NCI-H1417 treated with DMSO at 0.1 percent for 48 hours (cell line): ENCODE measurements around the gene FBH1.
"Not testable (repeated sequence)": the region's sequence is repeated elsewhere in the genome, so short reads cannot be mapped to it uniquely, and the experiment has no call there.

Experiments used
- DNase-seq: peaks from one replicate; lab custom pipeline; 2025; lab: John Stamatoyannopoulos, UW

Gene FBH1

DNA sequence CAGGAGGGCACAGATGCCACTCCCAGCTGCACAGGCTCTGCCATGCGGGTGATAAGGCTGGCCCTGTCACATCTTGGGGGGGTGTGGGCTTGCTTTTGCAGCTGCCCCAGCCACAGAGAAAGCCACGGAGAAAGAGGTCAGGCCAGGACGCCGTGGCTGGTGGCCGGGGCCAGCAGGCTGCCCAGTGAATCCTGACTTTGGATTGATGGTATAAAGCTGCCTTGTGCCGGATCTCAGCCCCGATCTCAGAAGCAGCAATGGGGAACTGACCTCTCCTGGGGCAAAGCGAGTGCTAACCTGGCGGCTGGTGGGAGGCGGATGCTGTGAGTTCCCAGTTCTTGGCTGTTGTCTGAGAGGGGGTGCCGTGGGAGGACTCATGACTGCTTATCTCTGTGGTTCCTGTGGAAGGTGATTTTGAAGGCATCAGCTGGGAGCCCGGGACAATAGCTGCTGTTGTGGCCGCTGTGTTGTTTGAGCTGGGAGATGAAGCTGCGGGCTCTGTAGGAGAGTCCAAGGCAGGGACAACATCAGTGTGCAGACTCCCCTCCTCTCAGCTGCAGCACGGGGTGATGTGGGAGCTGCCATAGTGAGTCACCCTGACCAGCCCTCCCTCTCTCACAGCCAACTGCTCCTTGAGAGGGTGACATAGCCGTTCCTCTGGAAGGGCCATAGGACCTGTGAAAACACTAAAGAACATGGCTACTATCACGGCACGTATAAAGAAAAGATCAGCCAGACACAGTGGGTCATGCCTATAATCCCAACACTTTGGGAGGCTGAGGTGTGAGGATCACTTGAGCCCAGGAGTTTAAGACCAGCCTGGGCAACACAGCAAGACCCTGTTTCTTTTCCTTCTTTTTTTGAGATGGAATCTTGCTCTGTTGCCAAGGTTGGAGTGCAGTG, 70.3 kb downstream of the FBH1 start:
- DNase-seq: no peak

DNA sequence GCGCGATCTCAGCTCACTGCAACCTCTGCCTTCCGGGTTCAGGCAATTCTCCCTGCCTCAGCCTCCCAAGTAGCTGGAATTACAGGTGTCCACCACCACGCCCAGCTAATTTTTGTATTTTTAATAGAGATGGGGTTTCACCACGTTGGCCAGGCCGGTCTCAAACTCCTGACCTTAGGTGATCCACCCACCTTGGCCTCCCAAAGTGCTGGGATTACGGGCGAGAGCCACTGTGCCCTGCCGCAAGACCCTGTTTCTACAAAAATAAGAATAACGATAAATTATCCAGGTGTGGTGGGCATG, 70.9 kb downstream of the FBH1 start:
- DNase-seq: not testable (repeated sequence)

DNA sequence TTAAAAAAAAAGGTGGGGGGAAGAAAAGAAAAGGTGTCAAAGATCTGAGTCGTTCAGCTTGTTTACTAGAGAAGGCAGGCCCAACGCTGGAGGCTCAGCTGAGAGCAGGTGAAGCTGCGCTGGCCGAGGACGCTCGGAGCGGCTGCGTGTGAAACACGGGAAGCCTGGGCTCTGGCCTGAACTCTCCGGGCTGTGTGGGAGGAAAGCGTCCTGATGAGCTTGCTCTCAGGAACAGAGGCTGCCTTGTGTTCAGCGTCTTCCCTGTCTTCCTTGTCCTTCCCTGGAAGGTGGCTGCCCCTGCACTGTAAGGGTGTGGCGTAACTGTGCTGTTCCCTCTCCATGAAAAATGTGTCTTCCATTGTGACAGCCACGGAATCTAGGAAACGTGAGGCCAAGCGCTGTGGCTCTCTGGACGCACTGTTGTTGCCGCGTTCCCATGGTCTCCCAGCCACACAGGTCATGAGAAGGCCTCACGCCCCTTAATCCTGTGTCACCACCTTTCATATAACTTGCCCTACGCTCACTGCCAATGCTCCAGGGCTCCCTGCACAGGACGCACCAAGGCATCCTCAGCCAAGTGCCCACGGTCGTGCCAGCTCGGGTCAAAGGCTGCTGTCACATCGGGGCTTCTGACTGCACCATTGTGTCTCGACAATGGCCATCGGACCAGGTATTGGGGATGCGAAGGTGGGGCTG, 71.5 kb downstream of the FBH1 start:
- no peak for DNase-seq

DNA sequence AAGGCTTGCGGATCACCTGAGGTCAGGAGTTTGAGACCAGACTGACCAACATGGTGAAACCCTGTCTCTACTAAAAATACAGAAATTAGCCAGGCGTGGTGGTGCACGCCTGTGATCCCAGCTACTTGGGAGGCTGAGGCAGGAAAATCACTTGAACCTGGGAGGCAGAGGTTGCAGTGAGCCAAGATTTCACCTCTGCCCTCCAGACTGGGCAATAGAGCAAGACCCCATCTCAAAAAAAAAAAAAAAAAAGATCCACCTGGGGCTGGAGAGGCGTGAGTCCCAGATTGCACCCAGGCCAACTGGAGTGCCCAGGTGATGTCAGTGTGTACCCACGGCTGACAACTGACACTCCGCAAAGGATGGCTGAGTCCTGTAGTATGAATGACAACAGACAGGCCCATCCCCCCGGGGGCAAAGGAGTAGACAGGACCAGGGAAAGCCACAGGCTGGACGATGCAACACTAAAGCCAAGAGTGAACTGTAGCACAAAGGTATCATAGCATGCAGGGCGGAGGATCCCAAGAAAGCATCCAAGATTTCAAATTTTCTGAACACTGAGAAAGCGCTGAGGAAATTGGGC, 72.4 kb downstream of the FBH1 start:
- DNase-seq: not testable (repeated sequence)

DNA sequence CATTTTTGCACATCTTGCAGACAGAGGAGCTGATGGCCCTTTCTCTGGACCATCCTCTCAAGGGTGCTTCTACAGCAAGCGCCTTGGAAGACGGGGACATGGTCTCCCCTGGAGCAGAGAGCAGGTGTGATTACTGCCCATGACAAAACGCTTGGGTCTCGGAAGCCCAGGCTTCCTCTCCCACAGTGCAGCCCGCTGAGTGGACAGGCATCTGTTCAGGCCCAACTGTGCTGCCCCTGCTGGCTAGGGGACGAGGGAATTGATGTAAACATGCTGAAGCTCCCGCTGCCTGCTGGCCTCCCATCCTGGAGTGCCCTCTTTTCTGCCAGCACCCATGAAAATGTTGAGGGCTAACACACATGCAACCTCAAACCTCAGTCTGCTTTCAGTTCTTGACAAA, 73.0 kb downstream of the FBH1 start:
- DNase-seq: no peak

DNA sequence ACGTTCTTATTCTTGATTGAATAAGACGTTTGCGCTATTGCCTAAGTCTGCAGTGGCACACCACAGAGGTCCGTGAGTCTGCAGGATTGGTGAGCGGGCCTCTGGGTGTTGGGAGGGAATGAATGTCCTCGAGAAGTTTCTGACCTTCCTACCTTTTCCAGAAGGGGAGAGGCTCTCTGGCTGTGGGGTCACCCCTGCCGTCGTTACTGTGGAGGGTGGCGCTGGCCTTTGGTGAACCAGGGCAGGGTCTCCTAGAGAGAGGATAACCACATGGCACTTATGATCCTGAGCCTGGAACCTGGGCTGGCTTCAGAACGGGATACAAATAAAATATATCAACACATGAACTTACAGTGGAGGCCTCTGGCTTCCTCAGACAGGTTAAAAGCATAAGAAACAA, 73.5 kb downstream of the FBH1 start:
- no peak for DNase-seq

DNA sequence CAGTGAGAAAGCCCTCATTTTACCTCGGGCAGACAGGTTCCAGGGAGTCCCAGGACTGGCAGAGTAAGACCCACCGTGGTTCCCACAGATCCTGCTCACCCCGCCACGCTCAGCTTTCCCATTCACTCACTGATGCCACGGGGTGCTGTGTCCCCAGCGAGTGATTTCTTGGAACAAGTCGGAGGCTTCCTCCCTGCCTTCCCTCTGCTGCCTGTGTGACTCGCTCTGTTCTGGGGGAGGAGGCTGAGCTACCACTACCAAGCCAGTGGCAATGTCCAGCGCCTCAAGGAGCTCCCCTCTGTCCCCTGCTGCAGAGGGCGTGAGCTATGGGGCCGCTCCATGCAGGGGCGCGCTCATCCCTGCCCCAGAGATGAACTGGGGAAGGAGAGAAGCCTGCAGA, 74.7 kb downstream of the FBH1 start:
- no peak for DNase-seq

DNA sequence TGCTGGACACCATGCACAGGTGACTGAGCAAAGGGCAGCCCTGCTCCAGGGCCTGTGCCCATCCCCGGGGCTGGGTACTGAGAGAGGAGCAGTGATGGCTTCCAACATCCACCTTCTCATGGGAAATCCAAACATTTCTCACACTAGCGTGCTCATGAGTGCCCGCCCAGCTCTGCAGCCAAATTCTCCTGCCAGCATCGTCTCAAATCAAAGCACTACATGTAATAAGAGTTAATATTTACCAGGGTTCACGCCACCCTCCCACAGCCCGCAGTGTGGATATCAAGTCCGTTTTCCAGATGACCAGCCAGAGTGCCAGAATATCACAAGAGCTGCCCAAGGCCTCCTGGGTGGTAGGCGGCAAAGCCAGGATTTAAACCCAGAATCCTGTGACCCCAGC, 75.2 kb downstream of the FBH1 start:
- no peak for DNase-seq

DNA sequence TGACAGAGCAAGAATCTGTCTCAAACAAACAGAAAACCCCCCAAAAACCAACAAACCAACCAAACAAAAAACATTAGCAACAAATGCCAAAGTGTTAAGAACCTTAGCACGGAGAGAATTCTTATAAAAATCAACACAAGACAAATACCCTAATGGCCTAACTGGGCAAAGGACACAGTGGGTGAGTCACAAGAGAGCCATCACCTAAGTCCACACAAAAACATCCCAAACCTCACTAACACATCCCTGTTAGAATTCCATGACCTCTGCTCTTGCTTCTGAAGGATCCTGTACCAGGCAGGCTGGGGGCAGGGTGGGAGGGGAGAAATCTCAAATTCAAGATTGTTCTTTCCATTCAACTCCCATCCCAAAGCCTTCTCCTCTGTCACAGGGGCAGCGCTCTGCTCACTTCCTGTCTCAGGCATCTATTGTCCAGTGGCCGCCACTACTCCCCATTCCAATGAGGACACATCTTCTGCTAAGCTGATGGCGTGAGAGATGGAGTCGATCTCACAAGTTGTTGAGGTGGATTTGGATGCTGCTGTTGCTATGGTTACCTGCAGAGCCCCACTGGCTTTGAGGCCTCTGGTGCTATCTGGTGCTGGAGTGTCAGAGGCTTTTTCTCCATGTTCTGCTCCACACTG, 78.1 kb downstream of the FBH1 start:
- DNase-seq: no peak

DNA sequence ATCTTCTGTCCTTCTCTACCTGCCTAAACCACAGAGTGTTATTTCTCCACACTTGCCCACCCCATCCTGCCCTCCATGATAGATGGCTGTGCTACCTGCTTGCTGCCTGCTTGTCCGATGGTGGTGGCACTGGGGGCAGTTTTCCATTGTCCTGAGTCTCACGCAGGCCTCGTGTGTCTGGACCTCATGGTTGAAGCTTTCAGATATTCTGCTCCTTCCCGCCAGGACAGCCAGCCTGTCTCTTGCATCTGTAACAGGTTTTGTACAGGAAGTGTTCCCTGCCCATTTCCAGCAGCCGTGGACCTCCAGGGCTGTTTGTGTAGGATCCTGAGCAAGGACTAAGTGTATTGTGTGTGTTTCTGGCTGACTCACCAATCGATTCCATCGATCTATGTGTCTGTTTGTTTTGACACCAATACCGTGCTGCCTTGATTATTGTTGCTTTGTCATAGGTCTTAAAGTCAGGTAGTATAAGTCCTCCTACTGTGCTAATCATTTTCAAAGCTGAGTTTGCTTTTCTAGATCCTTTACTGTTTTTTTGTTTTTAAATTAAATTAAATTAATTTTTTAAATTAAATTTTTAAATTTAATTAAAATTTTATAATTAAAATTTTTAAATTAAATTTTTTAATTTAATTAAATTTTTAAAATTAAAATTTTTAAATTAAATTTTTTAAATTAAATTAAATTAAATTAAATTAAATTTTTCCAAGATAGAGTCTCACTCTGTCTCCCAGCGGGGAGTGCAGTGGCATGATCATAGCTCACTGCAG, 78.8 kb downstream of the FBH1 start:
- DNase-seq: no peak

DNA sequence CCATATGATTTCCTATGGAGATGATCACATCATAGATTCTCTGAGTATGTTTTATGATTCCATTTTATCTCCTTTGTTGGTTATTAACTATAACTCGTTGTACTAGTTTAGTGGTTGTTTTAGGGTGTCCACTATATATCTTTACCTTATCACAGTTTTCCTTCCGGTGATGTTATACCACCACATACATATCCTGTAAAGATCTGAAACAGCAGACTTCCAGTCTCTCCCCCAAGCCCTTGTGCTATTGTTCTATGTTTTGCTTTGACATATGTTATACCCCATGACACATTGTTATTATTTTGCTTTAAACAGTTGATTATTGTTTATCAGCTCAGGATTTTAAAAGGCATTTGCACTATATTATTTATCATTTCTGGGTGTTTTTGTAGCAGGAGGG, 80.0 kb downstream of the FBH1 start:
- DNase-seq: no peak

DNA sequence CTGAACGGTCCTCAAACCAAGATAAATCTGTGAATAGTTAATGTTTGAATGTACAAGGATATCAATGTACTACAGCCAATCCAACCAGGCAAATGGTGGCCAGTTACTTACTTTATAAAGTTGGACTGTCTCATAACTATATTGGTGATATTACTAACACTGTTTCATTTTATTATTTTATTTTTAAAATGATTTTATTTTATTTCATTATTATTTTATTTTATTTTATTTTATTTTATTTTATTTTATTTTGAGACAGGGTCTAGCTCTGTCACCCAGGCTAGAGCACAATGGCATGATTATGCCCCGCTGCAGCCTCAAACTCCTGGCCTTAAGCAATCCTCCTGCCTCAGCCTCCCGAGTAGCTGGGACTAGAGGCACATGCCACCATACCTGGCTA, 80.5 kb downstream of the FBH1 start:
- no peak for DNase-seq

DNA sequence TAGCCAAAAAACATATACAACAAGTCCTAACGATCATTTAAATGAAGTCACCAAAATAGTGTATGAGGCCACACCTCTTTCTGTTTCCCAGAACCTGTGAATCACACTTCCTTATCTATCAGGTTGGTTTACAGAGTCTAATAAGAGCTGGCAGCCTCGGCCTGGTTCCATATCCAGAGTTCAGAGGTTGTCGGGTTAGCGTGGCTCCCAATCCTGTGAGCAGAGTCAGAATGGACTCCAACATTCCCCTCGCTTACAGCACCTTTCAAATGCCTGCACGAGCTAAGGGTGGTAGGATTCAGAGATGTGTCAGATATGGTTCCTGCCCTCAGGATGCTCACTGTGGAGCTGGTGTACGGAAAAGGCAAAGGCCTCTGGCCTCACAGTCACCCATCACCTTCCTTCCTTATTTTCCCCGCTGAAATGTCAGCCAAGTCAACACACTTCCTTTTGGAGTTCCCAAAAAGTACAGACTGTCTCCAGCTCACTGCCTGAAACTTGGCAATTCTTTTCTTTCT, 81.3 kb downstream of the FBH1 start:
- DNase-seq: no peak

DNA sequence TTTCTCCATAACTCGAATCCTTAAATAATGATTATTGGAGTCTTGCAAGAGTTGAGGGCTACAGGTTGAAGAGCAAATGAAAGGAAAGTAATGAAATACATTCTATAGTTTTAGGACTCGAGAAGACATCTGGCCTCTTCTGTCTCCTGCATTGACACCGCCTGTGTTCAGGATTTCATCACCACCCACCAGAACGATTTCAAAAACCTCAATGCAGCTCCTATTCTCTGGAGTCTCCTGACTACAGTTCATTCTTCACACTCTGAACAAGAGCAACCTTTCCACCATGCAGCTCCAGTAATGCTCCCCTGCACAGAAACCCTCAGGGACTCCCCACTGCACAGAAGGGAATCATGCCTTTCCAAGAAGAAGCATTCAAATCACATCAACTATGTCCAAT, 81.8 kb downstream of the FBH1 start:
- DNase-seq: no peak

DNA sequence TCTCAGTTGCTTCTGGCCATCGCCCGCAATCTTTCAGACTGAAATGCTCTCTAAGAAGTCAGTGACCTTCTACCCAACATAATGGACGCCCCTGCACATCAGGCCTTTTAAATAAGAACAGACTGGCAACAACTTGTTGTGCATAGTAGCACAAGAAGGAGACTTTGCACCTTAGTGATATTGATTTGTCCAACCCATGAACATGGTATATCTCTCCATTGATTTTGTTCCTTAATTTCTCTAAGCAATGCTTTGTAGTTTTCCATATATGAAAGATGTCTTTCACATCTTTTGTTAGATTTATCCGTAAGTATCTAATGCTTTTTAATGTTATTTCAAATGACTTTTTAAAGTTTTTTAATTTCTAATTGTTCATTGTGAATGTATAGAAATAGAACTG, 83.0 kb downstream of the FBH1 start:
- no peak for DNase-seq

DNA sequence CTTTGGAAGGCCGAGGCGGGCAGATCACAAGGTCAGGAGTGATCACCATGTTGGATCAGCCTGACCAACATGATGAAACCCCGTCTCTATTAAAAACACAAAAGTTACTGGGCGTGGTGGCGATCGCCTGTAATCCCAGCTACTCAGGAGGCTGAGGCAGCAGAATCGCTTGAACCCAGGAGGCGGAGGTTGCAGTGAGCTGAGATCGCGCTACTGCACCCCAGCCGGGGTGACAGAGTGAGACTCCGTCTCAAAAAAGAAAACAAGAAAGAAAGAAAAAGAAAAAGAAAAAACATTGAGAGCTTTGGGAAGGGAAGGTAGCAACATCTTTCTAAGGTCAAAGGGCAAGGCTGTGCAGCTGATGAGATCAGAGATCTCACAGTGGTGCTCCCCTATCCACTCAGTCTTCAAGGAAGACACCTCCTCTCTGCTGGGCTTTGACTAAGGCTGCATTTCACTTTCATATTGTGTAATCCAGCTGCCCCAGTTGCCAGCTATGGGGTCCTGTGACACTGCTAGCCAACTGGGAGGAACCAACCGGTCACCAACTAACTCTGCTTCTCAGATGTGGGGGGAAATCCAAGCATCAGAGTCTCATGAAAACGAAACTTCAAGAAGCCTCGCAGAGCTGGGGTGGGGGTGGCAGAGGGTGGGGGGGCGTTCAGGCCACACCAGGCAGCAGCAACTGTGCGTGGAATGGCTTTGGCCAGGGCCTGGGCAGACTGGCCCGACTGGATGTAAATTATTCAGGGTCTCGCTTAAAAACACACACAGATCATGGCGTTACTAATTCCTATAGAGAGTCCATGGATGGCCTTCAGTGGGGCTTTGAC, 85.8 kb downstream of the FBH1 start:
- no peak for DNase-seq

DNA sequence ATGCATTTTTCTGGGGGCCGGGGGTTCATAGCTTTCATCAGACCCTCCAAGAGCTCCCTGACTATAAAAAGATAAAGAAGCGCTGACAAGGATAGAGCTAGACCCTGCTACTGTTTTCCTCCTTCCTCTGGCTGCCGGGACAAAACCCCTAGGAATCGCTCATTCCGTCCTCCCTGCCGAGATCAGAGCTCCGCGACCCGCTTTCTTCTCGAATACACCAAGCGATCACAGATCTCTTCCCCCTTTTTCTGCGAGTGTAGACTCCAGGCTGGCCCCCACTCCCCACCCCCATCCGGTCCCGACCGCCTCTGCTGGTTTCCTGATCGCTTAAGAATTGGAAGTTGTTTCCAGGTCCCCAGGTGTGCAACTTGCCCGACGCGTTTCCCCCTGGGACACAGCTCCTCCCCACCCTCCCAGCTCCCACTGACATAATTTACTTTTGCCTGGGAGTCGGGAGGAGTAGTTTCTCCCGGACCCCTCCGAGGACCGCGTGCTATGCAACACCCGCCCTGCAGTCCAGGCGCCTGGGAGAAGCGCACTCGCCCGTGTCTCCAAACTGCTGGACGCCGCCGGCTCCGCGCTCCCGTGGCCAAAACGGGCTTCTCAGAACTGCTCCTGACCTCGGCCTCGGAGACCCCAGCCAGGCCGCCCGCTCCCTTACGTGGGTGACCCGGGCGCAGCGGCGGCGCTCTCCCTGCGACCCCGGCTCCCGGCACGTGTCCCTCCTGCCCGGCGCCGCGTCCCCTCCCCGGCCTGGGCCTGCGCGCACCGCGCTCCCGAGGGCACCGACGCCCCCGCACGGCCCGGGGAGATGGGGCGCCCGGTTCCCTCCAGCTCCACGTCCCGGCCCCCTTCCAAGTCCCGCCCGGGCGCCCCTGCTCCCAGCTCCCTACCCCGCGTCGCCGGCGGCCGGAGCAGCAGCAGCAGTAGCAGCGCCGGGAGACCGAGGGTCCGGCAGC, 86.7 kb downstream of the FBH1 start:
- no peak for DNase-seq

DNA sequence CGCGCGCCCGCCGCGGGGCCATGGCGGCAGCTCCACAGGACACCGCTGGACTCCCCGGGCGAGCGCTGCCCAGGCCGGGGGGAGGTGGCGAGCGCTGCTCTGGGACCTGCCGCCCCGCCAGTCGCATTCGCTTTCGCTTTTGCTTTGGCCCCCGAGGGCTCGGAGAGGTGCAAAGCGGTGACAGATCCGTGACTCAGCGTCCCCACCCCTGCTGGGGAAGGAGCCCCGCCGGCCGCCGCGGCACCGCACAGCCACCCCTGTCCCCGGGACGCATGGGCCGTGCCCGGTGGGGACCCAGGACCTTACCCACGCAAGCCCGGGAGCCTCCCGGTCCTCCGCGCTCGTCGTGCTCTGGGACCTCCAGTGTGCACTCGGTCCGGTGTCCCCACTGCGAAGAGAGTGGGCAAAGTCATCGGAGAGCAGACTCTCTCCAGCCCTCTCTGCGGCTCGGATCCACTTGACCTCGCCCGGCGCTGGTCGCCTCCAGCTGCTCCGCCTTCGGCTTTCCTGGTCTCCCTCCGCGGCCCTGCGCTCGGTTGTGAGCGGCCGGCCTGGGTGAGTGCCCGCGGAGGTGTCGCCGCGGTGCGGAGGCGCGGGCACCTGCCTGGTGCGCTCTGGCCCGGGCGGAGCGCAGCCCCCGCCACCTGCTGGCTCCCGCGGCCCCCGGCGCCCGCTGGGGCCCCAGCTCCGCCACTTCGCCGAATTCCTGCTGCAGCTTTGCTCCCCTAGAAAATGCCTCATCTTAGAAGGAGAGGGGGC, 87.6 kb downstream of the FBH1 start, which contains the start of gene IL15RA:
IL15RA (minus strand) TSS at position 73 of the 759 bp plus-strand sequence; CDS start at position 22, 51 bp downstream.
- no peak for DNase-seq

DNA sequence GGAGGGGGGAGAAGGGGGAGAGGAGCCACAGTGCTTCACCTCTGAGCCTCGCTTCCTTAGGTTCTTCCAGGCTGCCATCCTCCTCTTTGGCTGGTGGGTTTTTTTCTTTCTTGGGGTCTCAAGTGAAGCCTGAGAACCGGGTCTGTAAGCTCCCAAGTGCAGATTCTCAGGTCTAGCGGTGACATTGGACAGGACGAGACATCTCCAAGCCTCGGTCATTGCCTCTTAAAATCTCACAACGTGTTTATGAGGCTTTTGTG, 88.1 kb downstream of the FBH1 start:
- no peak for DNase-seq
